Lower lobe of right lung (tissue), 2 donors: ENCODE results near the gene ASS1. TPM values are rescaled to one million over a fixed set of nuclear protein-coding genes. Genes with fewer than 3 reads are reported as not detected.

ENCODE experiments used
- ATAC-seq, 2 donors: fragments of 200-7000 bp; cut with Tn5 transposase; one replicate each; pipeline ENCODE4 v1.9.1; 2020 to 2022; ENCODE audit warnings: mild to moderate bottlenecking in 2 of 2, moderate library complexity in 2 of 2
- DNase-seq: peaks from one replicate; pipeline ENCODE4 v3.0.0-alpha.2; 2020
- H3K27ac ChIP-seq: fragments of 200-600 bp; one replicate; pipeline ENCODE4 v1.8.0; 2022
- H3K27me3 ChIP-seq: fragments of 200-600 bp; one replicate; pipeline ENCODE4 v1.8.0; 2022; ENCODE audit warnings: low read depth
- H3K36me3 ChIP-seq: fragments of 200-600 bp; one replicate; pipeline ENCODE4 v1.8.0; 2022; ENCODE audit warnings: mild to moderate bottlenecking
- H3K4me1 ChIP-seq: fragments of 200-600 bp; one replicate; pipeline ENCODE4 v1.8.0; 2022
- H3K4me3 ChIP-seq: fragments of 200-600 bp; one replicate; pipeline ENCODE4 v1.8.0; 2022; ENCODE audit warnings: mild to moderate bottlenecking
- H3K9me3 ChIP-seq: fragments of 200-600 bp; one replicate; pipeline ENCODE4 v1.8.0; 2022
- intact Hi-C: fragments of 100-400 bp; cut with DNase I; formaldehyde crosslinking; loops from one replicate; pipeline ENCODE4 v1.11.0; 2022
- total RNA-seq: library from RNA; stranded (reverse); fragmentation: NEBNext Ultra II Directional; extraction: Animal tissue kit (Norgen Biotek cat#: 25700); gene quantifications from one replicate; pipeline ENCODE4 v1.2.1, GENCODE V29; 2021
- TF ChIP-seq, protein P1 (sequence below): fragments of 200-600 bp; IDR thresholded peaks from one replicate; pipeline ENCODE4 v1.8.0; 2022; ENCODE audit warnings: antibody characterized with exemption, mild to moderate bottlenecking
- donor health status: DM: no; HTN: yes; CAD: no; lungs with severe emphysema.

The ASS1 gene
- total RNA-seq, 1 donor from 2014 or later: 75.2 TPM

DNA sequence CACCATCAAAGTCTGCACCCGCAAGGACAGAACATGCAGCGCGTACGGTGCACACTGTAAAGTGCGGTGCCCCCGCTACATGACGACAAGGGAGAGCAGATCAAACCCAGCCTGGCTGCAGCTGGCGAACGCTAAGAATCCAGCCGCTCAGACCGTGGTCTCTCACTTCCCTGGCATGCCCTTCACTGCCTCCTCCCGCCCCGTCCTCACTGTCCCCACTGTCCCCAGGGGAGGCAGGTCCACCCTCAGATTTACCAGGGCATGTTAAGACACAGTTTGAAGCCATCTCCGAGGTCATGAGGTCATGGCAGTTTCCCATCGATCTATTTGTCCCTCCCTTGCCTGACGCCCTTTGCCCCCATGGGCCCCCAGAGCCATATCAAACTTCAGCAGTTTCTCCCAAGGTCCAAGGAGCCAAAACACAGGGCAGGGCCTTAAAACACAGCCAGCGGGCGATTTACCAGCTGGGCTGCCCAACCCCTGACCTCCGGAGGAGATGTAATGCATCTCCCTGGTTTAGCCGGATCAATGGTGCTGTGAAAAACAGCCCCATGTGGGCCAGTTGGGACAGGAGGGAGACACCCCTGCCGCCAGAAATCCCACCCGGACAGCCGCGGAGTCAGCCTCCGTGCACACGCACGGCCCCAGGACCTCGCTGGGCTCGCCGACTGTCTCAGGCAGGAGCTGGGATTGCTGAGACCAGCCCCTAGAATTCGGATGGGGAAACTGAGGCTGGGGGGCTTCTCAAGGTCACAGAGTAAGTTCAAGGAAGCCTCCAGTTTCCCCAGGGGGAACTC, 82.3 kb downstream of the ASS1 start:
- no peaks in the 10 kb centered on the region for H3K36me3 ChIP-seq
- intact Hi-C loops: no loop called here
- H3K4me3 ChIP-seq: no peak overlapping the region
- no peaks in the 10 kb centered on the region for H3K4me1 ChIP-seq
- no peak overlapping the region for H3K27ac ChIP-seq
- H3K9me3 ChIP-seq: no peaks in the 10 kb centered on the region
- TF ChIP-seq, protein P1, sequence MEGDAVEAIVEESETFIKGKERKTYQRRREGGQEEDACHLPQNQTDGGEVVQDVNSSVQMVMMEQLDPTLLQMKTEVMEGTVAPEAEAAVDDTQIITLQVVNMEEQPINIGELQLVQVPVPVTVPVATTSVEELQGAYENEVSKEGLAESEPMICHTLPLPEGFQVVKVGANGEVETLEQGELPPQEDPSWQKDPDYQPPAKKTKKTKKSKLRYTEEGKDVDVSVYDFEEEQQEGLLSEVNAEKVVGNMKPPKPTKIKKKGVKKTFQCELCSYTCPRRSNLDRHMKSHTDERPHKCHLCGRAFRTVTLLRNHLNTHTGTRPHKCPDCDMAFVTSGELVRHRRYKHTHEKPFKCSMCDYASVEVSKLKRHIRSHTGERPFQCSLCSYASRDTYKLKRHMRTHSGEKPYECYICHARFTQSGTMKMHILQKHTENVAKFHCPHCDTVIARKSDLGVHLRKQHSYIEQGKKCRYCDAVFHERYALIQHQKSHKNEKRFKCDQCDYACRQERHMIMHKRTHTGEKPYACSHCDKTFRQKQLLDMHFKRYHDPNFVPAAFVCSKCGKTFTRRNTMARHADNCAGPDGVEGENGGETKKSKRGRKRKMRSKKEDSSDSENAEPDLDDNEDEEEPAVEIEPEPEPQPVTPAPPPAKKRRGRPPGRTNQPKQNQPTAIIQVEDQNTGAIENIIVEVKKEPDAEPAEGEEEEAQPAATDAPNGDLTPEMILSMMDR: no peak
- no peak for ATAC-seq
- no peak for DNase-seq
- H3K27me3 ChIP-seq: peaks cover 27% of the 10 kb centered on the region

DNA sequence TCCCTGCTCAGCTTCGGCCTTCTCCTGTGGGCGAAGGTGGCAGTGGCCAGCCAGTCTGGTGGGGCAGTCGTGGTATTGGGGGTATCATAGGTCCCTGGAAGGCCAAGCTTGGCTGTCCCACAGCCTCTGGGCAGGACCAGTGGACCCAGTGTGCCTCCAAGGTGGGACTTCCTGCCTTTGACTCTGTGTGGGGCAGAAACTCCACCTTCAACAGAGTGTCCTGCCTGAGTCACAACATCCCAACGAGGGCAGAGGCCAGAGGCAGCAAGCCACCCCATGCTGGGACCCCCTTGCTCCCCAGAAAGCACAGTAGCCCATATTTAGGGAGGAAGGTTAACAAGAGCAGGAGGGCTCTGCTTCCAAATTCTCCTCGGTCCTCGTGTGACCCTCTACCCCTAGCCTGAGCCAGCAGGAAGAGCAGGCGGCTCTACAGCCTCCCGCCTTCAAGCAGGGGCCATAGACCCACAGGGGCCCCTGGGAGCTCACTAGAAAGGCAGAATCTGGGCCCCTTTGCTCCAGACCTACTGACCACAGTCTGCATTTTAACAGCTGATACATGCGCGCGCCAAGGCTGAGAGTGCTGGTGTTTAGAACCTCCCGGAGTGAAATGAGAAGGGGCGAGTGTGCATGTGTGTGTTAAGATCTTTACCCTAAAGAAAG, 83.0 kb downstream of the ASS1 start:
- intact Hi-C loops: no loop called here
- TF ChIP-seq, protein P1: no peak
- peaks cover 20% of the 10 kb centered on the region for H3K27me3 ChIP-seq

DNA sequence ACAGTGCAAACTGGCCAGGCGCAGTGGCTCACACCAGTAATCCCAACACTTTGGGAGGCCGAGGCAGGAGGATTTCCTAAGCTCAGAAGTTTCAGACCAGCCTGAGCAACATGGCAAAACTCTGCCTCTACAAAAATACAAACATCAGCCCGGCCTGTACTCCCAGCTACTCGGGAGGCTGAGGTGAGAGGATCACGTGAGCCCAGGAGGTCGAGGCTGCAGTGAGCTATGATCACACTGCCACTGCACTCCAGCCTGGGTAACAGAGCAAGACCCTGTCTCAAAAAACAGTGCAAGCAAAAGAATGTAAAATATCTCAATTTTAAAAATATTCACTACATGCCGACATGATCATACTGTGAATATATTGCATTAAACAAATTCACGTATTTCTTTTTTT, 83.9 kb downstream of the ASS1 start:
- no peak overlapping the region for H3K27ac ChIP-seq
- TF ChIP-seq, protein P1: no peak
- intact Hi-C loops: no loop called here
- DNase-seq (no peak), ATAC-seq (no peak)
- H3K27me3 ChIP-seq: peaks cover 26% of the 10 kb centered on the region
- H3K4me1 ChIP-seq: no peaks in the 10 kb centered on the region
- H3K4me3 ChIP-seq: no peak overlapping the region
- H3K36me3 ChIP-seq: no peaks in the 10 kb centered on the region
- H3K9me3 ChIP-seq: no peaks in the 10 kb centered on the region

More for the DNA sequence above, 83.0 kb downstream of the ASS1 start:
- Histone ChIP-seq H3K4me1 (no peaks in the 10 kb centered on the region), H3K4me3 (no peak overlapping the region), H3K9me3 (no peaks in the 10 kb centered on the region), H3K36me3 (no peaks in the 10 kb centered on the region), H3K27ac (no peak overlapping the region)
- ATAC-seq (no peak), DNase-seq (no peak)

DNA sequence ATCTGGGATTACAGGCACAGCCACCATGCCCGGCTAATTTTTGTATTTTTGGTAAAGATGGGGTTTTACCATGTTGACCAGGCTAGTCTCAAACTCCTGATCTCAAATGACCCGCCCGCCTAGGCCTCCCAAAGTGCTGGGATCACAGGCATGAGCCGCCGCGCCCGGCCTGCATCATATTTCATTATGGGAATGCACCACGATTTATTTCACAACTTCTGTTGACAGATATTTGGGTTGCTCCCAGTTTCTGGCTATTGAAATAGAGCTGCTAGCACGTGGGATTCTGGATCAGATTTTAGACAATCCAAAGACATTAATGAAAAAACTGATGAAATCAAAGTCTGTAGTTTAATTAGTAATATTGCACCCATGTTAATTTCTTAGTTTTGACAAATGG, 86.2 kb downstream of the ASS1 start:
- Histone ChIP-seq H3K4me3 (no peak overlapping the region), H3K4me1 (no peaks in the 10 kb centered on the region), H3K27me3 (peaks cover 32% of the 10 kb centered on the region), H3K27ac (no peak overlapping the region), H3K9me3 (no peaks in the 10 kb centered on the region), H3K36me3 (no peaks in the 10 kb centered on the region)
- DNase-seq (no peak), ATAC-seq (no peak)
- intact Hi-C loops: no loop called here
- TF ChIP-seq, protein P1: no peak

DNA sequence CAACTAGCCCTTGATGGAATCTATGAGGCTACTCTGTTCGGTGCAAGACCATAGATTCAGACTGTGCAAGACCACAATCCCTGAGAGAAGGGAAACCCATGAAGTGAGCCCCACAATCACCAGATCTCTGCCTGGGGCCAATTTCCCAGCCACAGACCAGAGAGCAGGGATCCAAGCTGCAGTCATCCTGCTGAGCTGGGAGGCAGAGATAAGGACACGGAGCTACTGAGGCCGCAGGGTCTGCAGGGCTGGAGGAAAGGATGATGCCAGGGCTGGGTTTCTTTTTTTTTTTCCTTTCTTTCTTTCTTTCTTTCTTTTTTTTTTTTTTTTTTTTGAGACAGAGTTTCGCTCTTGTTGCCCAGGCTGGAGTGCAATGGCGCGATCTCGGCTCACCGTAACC, 86.9 kb downstream of the ASS1 start:
- DNase-seq (no peak), ATAC-seq (no peak)
- H3K36me3 ChIP-seq: no peaks in the 10 kb centered on the region
- H3K27ac ChIP-seq: no peak overlapping the region
- no peak overlapping the region for H3K4me3 ChIP-seq
- H3K27me3 ChIP-seq: peaks cover 39% of the 10 kb centered on the region
- H3K9me3 ChIP-seq: no peaks in the 10 kb centered on the region
- intact Hi-C loops: no loop called here
- H3K4me1 ChIP-seq: no peaks in the 10 kb centered on the region
- TF ChIP-seq, protein P1: no peak
